GM13976 (cell line): ENCODE results near the gene EARS2.
"Not testable (repeated sequence)": the region's sequence is repeated elsewhere in the genome, so short reads cannot be mapped to it uniquely, and the experiment has no call there.

Experiments used
- DNase-seq: peaks from one replicate; pipeline ENCODE4 v3.0.0; 2012; ENCODE audit warnings: low spot score
- in situ Hi-C: fragments of 300-500 bp; cut with MboI; formaldehyde crosslinking; loops from one replicate; pipeline ENCODE4 v1.12.0; 2022; ENCODE audit warnings: low sequenced_read_pairs, mixed read lengths, inconsistent platforms; ENCODE audit not compliant: unreplicated experiment
- TF ChIP-seq, protein P1 (sequence below): IDR thresholded peaks from 2 replicates; pipeline ENCODE4 v1.5.1; 2012; ENCODE audit warnings: borderline replicate concordance, mild to moderate bottlenecking; ENCODE audit not compliant: insufficient read depth; ENCODE audit errors: extremely low read depth, missing control alignments, control extremely low read depth

EARS2 gene

DNA sequence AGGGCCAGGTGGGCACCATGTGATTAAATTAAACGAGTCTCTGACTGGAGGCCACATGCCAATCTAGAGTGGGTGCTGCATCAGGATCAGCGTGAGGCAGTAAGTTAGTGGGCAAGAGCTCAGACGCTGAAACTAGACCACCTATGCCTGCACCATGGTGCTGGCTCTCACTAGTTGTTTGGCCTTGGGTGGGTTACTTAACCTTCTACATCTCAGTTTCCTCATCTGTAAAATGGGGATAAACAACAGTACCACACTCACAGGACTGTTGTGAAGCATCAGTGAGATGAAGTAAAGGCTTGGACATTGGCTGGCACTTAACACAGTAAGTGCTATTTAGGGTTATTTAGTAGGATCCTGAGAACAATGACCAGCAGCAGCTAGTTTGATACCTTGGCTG is 33.0 kb upstream of the EARS2 start:
- TF ChIP-seq, protein P1, sequence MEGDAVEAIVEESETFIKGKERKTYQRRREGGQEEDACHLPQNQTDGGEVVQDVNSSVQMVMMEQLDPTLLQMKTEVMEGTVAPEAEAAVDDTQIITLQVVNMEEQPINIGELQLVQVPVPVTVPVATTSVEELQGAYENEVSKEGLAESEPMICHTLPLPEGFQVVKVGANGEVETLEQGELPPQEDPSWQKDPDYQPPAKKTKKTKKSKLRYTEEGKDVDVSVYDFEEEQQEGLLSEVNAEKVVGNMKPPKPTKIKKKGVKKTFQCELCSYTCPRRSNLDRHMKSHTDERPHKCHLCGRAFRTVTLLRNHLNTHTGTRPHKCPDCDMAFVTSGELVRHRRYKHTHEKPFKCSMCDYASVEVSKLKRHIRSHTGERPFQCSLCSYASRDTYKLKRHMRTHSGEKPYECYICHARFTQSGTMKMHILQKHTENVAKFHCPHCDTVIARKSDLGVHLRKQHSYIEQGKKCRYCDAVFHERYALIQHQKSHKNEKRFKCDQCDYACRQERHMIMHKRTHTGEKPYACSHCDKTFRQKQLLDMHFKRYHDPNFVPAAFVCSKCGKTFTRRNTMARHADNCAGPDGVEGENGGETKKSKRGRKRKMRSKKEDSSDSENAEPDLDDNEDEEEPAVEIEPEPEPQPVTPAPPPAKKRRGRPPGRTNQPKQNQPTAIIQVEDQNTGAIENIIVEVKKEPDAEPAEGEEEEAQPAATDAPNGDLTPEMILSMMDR, result no peak
- in situ Hi-C loops, result no loop called here
- DNase-seq, result no peak

DNA sequence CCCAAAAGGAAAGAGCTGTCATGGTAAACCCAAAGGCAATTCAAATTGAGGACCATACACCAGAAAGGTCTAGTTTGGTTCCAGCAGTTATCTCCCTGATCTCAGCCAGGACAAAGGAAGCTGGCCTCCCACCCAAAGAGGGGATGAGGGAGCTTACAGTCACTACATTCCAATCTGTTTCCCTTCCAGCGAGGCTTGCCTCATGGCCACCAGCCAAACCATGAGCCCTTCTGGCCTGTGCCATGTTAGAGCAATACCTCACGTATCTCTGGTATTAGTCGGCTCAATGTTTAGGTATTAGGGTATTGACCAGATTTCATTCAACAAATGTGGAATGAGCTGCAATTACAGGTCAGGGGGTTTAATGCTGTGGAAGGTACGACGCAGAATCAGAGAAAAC is 30.6 kb upstream of the EARS2 start:
- TF ChIP-seq, protein P1, result no peak
- no peak for DNase-seq
- in situ Hi-C loops, result no loop called here

DNA sequence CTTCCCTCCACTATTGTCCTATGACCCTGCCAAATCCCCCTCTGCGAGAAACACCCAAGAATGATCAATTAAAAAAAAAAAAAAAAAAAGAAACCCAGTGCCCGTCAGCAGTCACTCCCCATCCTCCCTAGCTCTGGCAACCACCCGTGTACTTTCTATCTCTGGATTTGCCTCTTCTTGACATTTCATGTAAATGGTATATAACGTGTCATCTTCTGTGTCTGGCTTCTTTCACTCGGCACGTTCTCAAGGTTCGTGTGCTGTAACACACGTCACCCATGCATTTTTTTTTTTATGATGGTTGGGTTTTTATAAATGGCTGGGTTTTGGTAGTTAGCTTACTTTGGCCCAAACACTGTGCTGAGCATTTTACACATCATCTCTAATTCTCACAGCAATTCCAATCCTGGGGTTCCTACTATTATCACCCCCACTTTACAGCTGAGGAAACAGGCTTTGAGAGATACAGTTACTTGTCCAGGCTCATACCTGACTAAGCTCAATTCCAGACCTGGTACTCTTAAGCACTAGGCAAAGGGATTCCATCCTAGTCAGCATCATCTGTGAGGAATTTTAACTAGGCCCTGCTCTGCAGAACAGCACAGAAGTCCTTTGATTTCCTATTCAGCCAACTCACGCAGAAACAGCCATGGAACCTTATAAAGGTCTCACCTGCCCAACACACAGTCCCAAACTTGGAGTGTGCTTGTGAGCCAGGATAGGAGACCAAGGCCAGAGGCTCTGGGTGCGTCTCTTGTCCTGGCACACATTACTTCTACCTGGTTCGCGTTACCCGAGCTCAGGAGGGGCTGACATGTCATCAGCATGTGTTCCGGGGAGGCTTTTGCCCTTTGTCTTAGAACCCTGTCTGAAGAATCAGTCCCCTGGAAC is 27.3 kb upstream of the EARS2 start:
- no peak for DNase-seq
- in situ Hi-C loops, result no loop called here
- TF ChIP-seq, protein P1, result no peak

DNA sequence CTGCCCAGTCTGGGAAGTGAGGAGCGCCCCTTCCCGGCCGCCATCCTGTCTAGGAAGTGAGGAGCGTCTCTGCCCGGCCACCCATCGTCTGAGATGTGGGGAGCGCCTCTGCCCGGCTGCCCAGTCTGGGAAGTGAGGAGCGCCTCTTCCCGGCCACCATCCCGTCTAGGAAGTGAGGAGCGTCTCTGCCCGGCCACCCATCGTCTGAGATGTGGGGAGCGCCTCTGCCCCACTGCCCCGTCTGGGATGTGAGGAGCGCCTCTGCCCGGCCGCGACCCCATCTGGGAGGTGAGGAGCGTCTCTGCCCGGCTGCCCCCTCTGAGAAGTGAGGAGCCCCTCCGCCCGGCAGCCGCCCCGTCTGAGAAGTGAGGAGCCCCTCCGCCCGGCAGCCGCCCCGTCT is 26.1 kb upstream of the EARS2 start:
- DNase-seq, in situ Hi-C loops: not testable (repeated sequence)

DNA sequence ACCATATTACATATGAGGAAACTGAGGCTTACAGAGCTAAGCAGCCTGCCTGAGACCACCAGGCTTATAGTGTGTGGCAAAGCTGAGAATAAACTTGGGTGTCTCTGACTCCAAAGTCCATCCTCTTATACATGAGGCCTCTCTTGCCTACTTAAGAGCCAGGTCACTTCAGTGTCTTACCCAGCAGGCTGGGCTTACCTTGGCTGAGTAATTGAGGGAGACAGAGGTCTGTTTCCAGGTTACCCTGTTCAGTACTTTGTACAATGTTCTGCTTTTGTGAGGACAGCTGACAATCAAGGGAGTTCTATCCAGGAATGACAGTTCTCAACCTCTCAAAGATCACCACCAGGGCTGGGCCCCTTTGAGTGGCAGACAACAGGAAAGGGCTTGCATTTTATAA is 24.6 kb upstream of the EARS2 start:
- in situ Hi-C loops, result no loop called here
- TF ChIP-seq, protein P1, result no peak
- DNase-seq, result no peak

DNA sequence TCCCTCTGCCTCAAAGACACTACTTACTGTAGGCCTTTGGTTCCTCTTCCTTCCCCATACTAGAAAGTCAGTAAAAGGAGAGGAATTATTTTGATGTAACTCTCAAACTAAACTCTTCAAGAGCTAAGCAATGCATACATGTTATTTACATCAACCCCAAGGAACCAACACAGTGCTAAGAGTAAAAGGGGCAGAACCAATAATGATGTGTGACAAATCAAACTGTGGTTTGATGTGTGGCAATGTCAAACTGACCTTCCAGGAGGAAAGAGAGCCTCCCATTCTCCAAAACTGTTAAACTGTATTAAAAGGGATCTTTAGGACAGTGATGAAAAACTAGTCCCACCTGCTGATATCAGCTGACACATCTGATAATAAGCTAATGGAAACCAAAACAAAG is 23.2 kb upstream of the EARS2 start:
- in situ Hi-C loops, result no loop called here
- TF ChIP-seq, protein P1, result no peak
- no peak for DNase-seq

DNA sequence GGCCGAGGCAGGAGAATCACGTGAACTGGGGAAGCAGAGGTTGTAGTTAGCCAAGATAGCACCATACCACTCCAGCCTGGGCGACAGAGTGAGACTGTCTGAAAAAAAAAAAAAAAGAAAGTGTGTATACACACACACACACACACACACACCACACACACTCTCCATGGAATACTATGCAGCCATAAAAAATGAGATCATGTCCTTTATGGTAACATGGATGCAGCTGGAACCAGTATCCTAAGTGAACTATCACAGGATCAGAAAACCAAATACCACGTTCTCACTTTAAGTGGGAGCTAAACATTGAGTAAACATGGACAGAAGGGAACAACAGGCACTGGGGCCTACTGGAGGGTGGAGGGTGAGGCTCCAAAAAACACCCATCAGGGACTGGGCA is 22.2 kb upstream of the EARS2 start:
- no peak for DNase-seq
- in situ Hi-C loops, result no loop called here
- TF ChIP-seq, protein P1, result no peak
